ENCODE results near the gene ATG10. TPM values are rescaled to one million over a fixed set of nuclear protein-coding genes. Genes with fewer than 3 reads are reported as not detected.

Gene ATG10
- total and polyA plus RNA-seq, 2 of the 13 experiments (the other 11 are each of a cell fraction or from before 2014, with no cell fraction given): 2.0 to 5.7 TPM

GRCh38 chr5:81971712-81972491, at the start of gene ATG10 (continued):
- TF ChIP-seq, protein P1, sequence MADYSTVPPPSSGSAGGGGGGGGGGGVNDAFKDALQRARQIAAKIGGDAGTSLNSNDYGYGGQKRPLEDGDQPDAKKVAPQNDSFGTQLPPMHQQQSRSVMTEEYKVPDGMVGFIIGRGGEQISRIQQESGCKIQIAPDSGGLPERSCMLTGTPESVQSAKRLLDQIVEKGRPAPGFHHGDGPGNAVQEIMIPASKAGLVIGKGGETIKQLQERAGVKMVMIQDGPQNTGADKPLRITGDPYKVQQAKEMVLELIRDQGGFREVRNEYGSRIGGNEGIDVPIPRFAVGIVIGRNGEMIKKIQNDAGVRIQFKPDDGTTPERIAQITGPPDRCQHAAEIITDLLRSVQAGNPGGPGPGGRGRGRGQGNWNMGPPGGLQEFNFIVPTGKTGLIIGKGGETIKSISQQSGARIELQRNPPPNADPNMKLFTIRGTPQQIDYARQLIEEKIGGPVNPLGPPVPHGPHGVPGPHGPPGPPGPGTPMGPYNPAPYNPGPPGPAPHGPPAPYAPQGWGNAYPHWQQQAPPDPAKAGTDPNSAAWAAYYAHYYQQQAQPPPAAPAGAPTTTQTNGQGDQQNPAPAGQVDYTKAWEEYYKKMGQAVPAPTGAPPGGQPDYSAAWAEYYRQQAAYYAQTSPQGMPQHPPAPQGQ (CRISPR knock-in tag; IDR thresholded peaks at IDR 0.05; ENCODE audit: borderline replicate concordance): no peak
- no peak for TF ChIP-seq TCF7 (IDR thresholded peaks at IDR 0.05; ENCODE audit: low read depth)
- 0 out of 2 replicates have a peak, but pooled peaks have one; percentile 66 for TF ChIP-seq HOXA3 (CRISPR knock-in tag; IDR thresholded peaks at IDR 0.05)
- TF ChIP-seq YEATS4 (CRISPR knock-in tag; IDR thresholded peaks at IDR 0.05; ENCODE audit: borderline replicate concordance): peak; percentile 86
- no peak for TF ChIP-seq ZNF652 (CRISPR knock-in tag; IDR thresholded peaks at IDR 0.05; ENCODE audit: borderline replicate concordance, low read depth)
- TF ChIP-seq ZNF569 (CRISPR knock-in tag; IDR thresholded peaks at IDR 0.05; ENCODE audit: borderline replicate concordance): peak; percentile 79; the same call in 1 of the 2 replicates
- TF ChIP-seq, protein P2, sequence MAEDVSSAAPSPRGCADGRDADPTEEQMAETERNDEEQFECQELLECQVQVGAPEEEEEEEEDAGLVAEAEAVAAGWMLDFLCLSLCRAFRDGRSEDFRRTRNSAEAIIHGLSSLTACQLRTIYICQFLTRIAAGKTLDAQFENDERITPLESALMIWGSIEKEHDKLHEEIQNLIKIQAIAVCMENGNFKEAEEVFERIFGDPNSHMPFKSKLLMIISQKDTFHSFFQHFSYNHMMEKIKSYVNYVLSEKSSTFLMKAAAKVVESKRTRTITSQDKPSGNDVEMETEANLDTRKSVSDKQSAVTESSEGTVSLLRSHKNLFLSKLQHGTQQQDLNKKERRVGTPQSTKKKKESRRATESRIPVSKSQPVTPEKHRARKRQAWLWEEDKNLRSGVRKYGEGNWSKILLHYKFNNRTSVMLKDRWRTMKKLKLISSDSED (CRISPR knock-in tag; IDR thresholded peaks at IDR 0.05): no peak
- TF ChIP-seq ZNF749 (CRISPR knock-in tag; IDR thresholded peaks at IDR 0.05; ENCODE audit: borderline replicate concordance): no peak
- no peak for TF ChIP-seq KLF12 (CRISPR knock-in tag; IDR thresholded peaks at IDR 0.05; ENCODE audit: borderline replicate concordance)
- TF ChIP-seq ZBTB44 (CRISPR knock-in tag; IDR thresholded peaks at IDR 0.05): peak; percentile 36; the same call in 1 of the 2 replicates
- TF ChIP-seq, protein P3, sequence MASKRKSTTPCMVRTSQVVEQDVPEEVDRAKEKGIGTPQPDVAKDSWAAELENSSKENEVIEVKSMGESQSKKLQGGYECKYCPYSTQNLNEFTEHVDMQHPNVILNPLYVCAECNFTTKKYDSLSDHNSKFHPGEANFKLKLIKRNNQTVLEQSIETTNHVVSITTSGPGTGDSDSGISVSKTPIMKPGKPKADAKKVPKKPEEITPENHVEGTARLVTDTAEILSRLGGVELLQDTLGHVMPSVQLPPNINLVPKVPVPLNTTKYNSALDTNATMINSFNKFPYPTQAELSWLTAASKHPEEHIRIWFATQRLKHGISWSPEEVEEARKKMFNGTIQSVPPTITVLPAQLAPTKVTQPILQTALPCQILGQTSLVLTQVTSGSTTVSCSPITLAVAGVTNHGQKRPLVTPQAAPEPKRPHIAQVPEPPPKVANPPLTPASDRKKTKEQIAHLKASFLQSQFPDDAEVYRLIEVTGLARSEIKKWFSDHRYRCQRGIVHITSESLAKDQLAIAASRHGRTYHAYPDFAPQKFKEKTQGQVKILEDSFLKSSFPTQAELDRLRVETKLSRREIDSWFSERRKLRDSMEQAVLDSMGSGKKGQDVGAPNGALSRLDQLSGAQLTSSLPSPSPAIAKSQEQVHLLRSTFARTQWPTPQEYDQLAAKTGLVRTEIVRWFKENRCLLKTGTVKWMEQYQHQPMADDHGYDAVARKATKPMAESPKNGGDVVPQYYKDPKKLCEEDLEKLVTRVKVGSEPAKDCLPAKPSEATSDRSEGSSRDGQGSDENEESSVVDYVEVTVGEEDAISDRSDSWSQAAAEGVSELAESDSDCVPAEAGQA (IDR thresholded peaks at IDR 0.05; ENCODE audit: low read depth): no peak
- TF ChIP-seq, protein P3 (CRISPR knock-in tag; IDR thresholded peaks at IDR 0.05; ENCODE audit: borderline replicate concordance): no peak
- TF ChIP-seq, protein P4, sequence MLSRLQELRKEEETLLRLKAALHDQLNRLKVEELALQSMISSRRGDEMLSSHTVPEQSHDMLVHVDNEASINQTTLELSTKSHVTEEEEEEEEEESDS (CRISPR knock-in tag; IDR thresholded peaks at IDR 0.05; ENCODE audit: borderline replicate concordance): no peak
- TF ChIP-seq ZNF12 (CRISPR knock-in tag; IDR thresholded peaks at IDR 0.05): no peak; the same call in 1 of the 2 replicates
- TF ChIP-seq SMYD3 (CRISPR knock-in tag; IDR thresholded peaks at IDR 0.05): no peak
- TF ChIP-seq ARHGAP35 (CRISPR knock-in tag; IDR thresholded peaks at IDR 0.05; ENCODE audit: borderline replicate concordance): peak; percentile 97
- TF ChIP-seq FLYWCH1 (CRISPR knock-in tag; IDR thresholded peaks at IDR 0.05): no peak
- TF ChIP-seq CCDC6 (CRISPR knock-in tag; IDR thresholded peaks at IDR 0.05): peak; percentile 72
